NCI-H1048 (cell line): Measurements from ENCODE around the gene TIMM17B.

Source experiments
- DNase-seq: peaks from one replicate; lab custom pipeline; 2025; lab: John Stamatoyannopoulos, UW

Gene TIMM17B

DNA sequence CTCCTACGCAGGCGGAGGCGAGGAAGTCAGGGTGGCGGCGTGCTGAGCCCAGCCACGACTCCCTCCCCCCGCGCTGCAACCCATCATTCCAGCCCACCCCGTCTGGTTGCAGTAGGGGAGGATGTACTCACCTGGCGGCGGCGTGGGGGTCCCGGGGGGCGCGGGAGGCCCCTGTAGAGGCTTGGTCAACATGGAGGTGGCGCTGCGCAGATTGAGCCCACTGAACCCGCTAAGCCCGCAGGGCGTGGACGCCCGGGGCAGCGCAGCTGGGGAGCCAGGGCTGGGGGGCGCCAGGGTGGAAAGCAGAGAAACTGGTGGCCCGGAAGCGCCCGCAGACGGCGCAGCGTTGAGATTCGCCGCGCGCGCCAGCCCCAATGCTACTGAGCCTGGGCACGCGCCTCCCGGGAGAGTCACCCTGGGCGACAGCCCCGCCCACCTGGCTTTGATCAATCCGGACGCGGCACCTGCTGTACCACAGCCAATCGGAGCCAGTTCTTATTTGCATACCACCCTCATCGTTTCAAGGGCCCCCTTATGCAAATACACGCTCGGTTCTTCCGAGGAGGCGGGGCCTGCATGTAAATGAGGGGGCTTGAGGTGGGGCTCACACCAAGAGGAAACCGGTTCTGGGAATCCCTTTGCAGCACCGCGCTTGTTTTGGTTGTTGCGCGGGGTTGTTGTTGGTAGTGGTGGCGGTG, 21.2 kb upstream of the TIMM17B start, which contains the start of gene PIM2:
Gene PIM2, minus strand, starts transcription at position 382 of the 698 bp plus-strand sequence. Its CDS starts 190 bp downstream, at position 192.
- DNase-seq: peak; percentile 83

DNA sequence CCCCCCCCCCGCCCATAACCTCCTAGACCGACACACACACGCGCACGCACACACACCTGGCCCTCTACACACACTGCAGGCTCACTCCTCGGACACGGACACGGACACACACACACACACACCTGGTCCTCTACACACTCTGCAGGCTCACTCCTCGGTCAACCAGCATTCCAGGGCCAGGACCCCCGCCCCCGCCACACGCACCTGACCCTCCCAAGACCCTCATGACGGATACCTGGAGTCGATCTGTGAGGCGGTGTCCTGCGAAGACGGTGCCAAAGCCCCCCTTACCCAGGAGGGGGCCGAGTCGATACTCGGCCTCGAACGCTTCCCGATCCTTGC, 20.7 kb upstream of the TIMM17B start:
- DNase-seq: no peak

DNA sequence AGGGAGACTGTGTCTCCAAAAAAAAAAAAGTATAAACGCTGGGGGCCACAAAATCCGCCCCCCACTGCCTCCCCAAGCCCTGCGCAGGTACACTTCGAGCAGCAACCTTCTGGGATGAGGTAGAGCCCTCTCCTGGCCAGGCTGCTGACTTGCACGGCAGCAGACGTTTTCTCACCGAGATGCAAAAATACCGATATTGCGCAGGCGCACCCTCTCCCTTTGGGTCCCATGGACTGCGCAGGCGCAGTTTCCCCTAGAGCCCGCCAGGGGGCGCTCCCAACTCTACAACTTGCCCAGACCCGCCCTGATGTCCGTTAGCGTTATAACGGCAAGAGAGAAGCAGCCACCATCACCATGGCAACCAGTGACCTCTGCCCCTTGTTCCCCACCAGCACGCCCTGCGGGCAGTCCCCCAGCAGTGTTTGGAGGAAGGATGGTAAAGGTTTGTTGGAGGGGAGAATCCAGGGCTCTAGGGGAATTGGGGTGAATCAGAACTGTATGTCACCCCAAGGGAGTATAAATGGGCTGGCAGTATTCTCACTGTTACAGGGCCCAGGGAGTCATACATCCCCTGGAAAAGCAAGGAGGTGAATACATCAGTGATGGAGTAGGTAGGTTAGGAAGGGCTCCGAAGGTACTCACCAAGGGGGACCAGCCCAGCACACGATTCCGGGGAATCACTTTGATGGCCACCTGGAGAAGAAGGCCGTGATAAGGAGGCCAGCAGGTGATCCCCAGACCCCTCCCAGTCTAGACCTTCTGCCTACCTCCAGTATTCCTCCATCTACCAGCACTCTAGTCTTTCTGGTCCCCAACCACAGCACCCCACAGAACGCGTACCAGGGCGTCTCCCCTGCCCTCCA, 19.8 kb upstream of the TIMM17B start:
- DNase-seq: peak; percentile 30

DNA sequence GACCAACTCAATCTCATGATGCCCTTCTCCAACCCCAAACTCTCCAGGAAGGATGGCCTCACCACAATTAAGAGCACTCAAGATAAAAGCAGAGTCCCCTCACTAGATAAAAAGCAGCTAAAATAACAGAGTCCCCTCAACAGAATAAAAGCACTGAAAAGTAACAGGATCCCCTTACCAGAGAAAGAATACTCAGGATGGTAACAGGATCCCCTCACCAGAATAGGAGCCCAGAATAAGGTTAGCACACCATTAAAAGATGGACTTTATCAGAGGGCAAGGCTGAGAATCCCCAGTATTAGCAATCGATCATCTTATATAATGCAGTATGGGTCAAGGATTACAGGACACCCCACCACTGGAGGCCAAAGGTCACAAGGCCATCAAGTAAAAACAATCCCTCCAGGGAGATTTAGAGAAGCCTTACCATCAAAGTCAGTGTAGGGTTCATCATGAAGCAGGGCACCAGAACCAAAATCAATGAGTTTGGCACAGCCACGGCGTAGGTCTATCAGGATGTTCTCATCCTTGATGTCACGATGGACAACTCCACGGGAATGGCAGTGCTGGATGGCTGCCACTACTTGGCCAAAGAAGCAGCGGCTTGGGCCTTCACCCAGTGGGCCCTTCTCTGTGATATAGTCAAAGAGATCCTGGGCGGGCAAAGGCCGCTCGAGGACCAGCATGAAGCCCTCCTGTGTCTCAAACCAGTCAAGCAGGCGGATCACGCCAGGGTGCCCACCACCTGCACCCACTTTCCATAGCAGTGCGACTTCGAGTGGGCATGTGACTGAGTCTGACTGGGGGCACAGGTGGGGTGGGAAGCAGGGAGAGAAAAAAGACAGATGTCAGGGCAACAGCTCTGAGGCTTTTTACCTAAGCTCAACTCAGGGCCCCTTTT, 17.3 kb upstream of the TIMM17B start:
- DNase-seq: no peak

DNA sequence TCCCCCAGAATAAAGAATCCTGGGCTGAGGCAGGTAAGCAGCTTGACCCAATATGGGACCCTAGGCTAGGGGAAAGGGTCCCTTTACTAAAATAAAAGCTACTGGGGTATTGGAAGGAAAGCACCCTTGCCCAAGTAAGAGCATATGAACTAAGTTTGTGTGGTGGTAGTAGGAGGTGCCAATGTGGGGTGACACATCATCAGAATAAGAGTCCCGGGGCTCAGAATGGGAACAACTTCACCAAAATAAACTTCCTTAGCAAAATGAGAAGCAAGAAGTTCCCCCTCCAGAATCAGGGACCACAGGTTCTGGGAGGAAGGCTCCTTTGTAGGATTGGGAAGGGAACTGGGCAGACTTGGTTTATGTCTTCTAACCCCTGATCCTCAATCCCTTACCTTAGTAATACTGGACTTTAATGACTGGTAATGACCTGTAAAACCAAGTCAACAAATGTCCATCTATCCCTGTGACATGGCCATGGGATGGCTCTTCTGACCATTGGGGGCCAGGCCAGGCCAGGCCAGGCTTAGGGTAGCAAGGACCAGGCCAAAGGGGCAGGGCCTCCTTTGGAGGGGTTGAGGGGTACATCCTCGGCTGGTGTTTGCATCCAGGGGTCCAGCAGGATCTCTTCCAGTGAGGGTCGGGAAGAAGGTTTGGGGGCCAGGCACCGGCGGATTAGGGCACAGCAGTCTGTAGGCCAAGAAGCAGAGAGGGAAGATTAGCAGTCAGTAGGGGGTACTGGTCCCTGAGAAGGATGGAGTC, 16.2 kb upstream of the TIMM17B start:
- no peak for DNase-seq

DNA sequence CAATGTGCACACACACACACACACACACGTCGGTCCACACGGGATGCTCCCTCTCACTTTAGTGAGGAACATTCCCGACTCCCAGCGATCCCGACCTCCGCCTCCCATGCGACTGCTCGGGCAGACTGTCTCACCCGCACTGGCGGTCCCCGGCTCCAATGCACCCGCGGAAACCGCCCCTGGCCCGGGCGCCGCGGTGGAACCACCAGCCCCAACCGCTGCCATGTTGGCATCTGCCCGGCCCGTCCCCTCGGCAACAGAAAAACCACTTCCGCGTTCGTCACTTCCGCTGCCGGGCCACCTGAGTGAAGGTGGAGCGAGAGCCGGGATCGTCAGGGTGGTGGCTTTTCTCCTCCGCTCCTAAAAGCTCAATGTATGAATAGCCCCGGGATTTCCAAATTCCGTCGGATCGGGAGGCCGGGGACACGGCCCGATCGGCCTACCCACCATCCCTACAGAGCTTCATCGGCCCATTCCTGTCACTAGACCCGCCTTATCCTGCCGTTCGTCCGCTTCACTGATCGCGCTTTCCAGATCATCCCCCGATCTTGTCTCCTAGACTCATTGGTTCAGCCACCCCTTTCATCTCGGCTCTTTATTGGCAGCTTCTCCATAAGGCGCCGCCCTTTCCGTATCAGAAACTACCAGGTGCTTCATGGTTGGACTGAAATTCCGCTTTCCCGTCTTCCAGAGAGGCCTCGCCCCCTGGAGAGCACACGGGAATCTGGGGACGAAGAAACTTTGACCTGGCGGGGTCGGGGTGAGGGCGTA, 14.0 kb upstream of the TIMM17B start, which contains the start of gene SLC35A2:
Gene SLC35A2, minus strand, starts transcription at position 235 of the 771 bp plus-strand sequence. Its CDS starts 10 bp downstream, at position 225.
- DNase-seq: peak; percentile 9

DNA sequence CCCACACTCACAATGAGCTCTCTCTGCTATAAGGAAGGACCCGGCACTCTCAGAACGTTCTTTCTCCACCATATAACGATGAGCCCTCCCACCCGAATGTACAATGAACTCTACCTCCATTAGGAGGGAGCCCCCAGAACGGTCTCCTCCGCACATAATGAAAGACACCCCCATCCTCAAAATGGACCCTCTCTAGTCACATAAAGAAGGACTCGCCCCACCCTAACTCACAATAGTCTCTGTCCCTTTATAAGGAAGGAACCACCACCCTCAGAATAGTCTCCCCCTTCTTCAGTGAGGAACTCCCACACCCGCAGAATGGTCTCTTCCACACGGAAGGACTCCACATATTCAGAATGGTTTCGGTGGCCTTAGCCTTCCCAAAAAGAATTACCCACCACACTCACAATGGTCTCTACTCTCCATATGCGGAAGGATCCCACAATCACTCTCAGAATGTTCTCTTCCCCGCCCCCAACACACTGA, 13.4 kb upstream of the TIMM17B start:
- no peak for DNase-seq

DNA sequence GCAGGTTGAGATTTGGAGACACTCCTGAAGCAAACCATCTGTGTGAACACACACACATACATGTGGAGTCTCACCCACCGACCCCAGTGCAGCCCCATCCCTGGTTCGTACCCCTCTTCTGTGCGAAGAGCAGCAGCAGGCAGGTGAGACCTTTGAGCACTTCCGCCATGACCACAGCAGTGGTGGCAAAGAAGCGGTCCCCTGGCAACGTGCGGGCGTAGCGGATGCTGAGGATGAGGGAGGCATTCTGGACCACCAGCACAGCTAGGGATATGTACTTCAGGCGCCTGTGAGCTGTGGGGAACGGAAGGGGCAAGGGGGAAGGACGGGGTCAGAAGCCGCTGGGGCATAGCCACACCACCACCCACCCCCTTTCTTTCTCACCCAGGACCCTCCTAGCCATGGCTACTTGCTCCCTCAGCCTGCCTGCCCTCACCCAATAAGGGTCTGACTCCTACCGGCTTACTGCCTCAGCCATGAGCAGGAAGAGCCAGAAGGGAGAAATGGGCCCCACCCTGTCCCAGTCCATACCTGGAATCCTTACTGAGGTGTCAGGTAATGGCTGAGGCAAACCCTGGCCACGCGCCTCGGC, 12.2 kb upstream of the TIMM17B start:
- no peak for DNase-seq

DNA sequence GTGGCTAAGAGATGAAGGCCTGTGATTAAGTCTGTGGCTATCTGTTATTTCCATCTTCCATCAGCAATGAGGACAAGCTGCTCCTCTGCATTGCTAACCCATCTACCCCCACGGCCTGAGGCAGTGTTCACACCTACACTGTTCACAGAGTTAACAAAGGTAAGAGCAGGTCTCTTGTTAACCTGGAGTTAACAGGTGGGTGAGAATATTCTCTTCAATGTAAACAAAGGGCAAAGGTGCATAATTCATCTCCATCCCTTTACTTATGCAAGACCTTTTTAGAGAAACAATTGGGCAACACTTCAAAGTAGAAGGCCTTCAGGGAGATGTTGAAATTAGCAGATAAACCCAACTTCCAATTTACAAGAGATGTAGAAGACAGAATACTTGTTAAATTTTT, 11.0 kb upstream of the TIMM17B start:
- no peak for DNase-seq

DNA sequence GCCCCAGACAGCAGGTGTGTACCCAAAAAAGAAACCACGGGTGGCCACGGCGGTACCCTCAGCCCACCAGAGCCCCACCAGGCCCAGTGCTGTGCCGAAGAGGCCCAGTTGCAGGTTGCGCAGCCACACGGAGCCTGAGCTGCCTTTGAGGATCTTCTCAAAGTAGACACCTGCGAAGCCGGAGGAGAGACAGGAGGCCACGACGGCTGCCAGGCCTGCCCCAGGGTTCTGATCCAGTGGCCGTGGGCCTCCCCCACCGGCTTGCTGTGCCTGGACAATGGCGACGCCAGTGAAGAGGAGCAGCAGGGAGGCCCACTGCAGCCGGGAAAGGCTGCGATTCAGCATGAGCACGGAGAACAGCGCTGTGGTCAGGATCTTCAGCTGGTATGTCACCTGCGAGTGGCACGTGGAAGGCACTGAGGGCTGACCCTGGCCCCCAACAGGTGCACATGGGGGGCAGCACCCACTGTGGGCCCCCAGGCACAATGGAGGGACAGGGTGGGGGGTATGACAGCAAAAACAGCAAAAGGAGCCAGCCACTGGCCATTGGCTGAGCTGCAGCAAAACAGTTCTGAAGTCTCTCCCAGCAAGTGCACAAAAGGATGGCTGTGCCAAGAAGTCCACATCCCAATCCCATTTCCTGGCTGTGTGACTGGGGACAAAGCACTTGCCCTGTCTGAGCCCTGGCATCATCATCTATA, 7.7 kb upstream of the TIMM17B start:
- no peak for DNase-seq

DNA sequence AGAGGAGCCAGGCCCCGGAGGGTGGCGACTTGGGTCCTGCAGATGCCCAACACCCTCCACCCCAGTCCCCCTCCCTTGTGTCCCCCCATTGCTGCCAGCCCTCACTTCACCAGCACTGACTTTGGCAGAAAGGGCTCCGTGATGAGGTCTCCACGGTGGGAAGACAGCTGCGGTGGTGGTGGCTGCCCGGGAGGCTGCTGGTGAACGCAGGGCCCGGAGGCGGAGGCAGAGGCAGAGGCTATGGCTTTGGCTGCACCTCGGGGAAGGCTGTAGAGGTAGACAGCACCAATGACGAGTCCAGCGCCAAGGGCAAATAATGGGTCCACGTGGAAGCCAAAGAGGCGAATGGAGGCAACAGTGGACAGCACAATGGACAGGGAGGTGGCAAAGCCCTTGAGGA, 7.1 kb upstream of the TIMM17B start:
- DNase-seq: no peak

DNA sequence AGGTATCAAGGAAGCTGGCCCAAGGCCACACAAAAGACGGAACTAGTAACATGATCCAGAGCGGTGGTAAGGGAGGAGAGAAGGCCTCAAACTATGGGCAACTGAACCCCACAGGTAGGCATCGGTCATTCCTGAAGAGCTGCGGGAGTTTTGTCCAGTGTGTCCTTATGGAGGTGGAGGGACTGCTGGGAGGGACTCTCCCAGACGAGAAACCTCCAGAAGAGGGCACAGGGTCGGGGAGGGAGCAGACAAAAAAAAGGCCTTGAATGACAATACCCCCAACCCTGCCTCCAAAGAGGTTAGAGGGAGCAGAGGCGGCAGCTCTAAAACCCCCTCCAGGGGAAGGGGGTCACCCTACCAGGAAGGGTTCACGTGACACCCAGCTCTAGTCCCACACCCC, 6.6 kb upstream of the TIMM17B start:
- no peak for DNase-seq

DNA sequence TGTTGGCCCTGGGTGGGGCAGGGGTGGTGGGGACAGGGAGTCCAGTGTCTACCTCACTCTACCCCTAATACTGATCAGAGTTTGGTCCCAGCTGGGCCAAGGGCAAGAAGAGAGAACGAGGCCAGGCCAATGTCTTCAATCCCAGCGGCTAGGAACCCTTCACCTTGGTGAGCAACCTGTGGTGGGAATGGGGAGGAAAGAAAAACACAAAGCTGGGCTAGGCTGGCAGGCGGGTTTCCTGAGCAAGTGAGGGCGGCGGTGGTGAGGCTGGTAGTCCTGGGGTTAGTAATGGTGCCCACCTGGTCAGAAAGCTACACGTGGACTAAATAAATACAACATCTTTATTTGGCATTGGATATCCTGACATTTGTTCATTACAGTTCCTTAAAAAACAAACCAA, 5.7 kb upstream of the TIMM17B start:
- DNase-seq: no peak

DNA sequence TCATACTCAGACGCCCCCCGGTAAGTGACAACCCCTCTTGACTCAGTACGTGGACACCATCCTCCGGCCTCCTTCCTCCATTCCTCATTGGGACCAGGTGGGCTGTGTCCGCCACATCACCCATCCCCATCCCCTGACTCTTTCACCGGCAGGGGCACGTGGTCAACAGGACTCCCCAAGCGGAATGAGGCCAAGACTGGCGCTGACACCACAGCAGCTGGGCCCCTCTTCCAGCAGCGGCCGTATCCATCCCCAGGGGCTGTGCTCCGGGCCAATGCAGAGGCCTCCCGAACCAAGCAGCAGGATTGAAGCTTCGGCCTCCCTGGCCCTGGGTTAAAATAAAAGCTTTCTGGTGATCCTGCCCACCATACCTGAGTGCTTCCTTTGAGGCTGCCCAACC, 5.2 kb upstream of the TIMM17B start:
- DNase-seq: no peak

DNA sequence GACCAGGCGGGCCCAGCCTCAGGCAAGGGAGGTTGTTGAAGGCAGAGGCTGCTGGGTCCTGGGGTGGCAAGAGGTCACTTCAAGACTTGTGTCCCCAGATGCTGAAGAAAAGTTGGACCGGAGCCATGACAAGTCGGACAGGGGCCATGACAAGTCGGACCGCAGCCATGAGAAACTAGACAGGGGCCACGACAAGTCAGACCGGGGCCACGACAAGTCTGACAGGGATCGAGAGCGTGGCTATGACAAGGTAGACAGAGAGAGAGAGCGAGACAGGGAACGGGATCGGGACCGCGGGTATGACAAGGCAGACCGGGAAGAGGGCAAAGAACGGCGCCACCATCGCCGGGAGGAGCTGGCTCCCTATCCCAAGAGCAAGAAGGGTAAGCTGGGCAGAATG, 4.6 kb upstream of the TIMM17B start:
- no peak for DNase-seq

DNA sequence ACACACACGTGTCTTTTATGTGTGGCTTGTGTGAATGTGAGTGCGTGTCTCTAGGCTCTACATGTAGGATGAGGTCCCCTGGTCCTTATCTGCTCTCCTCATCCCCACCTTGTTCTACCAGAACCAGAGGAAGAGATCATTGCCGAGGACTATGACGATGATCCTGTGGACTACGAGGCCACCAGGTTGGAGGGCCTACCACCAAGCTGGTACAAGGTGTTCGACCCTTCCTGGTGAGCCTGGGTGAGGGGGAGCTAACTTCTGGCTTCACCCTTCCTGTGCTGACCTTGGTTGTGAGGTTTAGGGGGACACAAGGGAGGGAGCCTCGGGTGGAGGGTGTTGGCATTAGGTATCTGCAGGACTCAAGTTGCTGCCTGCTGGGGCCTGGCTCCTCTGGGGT, 3.5 kb upstream of the TIMM17B start:
- DNase-seq: no peak

DNA sequence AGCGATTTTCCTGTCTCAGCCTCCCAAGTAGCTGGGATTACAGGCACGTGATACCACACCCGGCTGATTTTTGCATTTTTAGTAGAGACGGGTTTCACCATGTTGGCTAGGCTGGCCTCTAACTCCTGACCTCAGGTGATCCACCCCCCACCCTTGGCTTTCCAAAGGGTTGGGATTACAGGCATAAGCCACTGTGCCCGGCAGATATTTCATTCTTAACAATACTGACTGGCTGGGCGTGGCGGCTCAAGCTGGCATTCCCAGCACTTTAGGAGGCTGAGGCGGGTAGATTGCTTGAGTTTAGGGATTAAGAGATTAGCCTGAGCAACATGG, 1.5 kb upstream of the TIMM17B start:
- DNase-seq: no peak

DNA sequence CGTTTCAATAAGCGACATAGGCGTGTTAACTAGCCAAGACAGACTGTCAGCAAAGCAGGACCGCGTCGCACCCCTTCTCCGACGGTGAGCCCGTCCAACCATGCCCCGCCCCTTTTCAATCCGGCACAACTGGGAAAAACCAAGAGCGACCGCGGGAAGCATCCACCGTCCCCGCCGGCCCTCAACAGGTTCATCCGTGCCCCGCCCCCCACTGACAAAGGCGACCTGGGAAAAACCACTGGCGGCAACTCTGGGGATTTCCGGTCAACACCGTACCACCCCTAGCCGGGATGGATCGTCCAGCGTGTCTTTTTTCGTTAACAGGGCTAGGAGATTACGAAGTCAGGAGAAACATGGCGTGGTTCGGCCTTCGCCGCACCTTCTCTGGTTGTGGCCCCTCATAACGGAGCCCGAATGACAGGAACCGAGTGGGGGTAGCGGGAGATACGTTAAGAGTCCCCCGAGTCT, 377 bp downstream of the TIMM17B start:
- peak; percentile 43 for DNase-seq

DNA sequence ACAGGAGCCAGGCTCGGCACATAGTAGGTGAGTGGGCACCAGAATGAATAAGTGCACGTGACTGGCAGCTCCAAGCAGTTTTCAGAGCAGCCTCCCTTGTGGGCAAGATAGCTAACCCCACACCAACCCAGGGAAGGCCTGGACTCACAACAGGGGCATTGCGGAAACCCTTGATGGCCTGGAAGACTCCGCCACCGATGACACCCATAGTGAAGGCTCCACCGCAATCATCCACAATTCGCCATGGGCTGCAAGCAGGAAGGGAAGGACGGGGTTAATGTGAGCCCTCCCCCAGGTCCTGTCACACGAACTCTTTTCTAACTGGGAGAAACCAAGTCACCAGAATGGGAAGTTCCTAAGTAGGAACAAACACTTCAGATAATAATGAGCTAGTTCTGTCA, 957 bp downstream of the TIMM17B start:
- peak; percentile 1 for DNase-seq

DNA sequence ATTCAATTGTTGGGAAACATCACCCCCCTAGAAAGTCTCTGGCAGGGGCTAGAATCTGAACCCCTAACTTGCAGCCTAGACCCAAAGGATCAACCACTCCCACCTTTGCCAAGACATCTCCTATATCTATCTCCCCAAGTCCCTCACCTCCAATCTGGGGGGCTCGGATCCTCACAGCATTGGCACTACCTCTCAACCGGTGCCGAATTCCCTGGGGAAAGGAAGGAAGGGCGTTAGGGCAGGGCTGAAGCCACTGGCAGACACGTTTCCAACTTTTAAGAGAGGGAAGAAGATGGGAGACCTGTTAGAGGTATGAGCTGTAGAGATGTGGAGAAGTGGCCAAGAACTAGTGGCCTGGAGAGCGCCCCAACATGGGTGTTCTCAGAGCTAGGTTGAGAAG, 2.7 kb downstream of the TIMM17B start:
- no peak for DNase-seq
